ENCODE data around the gene NSMF.

The NSMF gene

GRCh38 chr9:137501457-137501856 lies 42.3 kb upstream of the NSMF start:
- no peak for TF ChIP-seq FOXA1 (IDR thresholded peaks at IDR 0.05)
- no peak for TF ChIP-seq L3MBTL2 (conservative IDR thresholded peaks at IDR 0.05)
- TF ChIP-seq PKNOX1 (IDR thresholded peaks at IDR 0.05), result no peak
- no peak for TF ChIP-seq SUZ12 (IDR thresholded peaks at IDR 0.05)
- no peak for TF ChIP-seq LEF1 (IDR thresholded peaks at IDR 0.05; ENCODE audit: borderline replicate concordance)
- no peak for TF ChIP-seq ZNF384 (IDR thresholded peaks at IDR 0.05)
- no peak for TF ChIP-seq HDGF (IDR thresholded peaks at IDR 0.05; ENCODE audit: borderline replicate concordance)
- TF ChIP-seq NFRKB (IDR thresholded peaks at IDR 0.05), result no peak
- no peak for TF ChIP-seq SP1 (IDR thresholded peaks at IDR 0.05)
- no peak for TF ChIP-seq ARNT (IDR thresholded peaks at IDR 0.05)
- no peak for TF ChIP-seq TARDBP (IDR thresholded peaks at IDR 0.05)
- TF ChIP-seq BHLHE40 (IDR thresholded peaks at IDR 0.05; ENCODE audit: borderline replicate concordance), result no peak
- TF ChIP-seq FOXM1 (IDR thresholded peaks at IDR 0.05; ENCODE audit: borderline replicate concordance), result no peak
- no peak for TF ChIP-seq FOXK2 (IDR thresholded peaks at IDR 0.05)
- TF ChIP-seq ELF4 (IDR thresholded peaks at IDR 0.05), result no peak
- TF ChIP-seq CTBP1 (IDR thresholded peaks at IDR 0.05; ENCODE audit: borderline replicate concordance), result no peak
- POLR2A ChIA-PET, result no interaction called here
- CTCF ChIA-PET, result no interaction called here
- DNase-seq (ENCODE audit: extremely low spot score), result no peak

GRCh38 chr9:137500666-137501397 lies 41.7 kb upstream of the NSMF start:
- no peak for DNase-seq (ENCODE audit: extremely low spot score)
- TF ChIP-seq SUZ12 (IDR thresholded peaks at IDR 0.05) (no peak), FOXM1 (IDR thresholded peaks at IDR 0.05; ENCODE audit: borderline replicate concordance) (no peak)
- ChIA-PET CTCF (no interaction called here), POLR2A (no interaction called here)

GRCh38 chr9:137499858-137500661 lies 40.9 kb upstream of the NSMF start:
- ChIA-PET POLR2A (no interaction called here), CTCF (no interaction called here)
- no peak for DNase-seq (ENCODE audit: extremely low spot score)
- TF ChIP-seq TARDBP (IDR thresholded peaks at IDR 0.05), result no peak
- TF ChIP-seq ZNF384 (IDR thresholded peaks at IDR 0.05), result no peak
- no peak for TF ChIP-seq CTBP1 (IDR thresholded peaks at IDR 0.05; ENCODE audit: borderline replicate concordance)
- TF ChIP-seq ELF4 (IDR thresholded peaks at IDR 0.05), result no peak
- no peak for TF ChIP-seq NFRKB (IDR thresholded peaks at IDR 0.05)

GRCh38 chr9:137499416-137499815 lies 40.3 kb upstream of the NSMF start:
- CTCF ChIA-PET, result no interaction called here
- no peak for DNase-seq (ENCODE audit: extremely low spot score)
- POLR2A ChIA-PET, result no interaction called here
- no peak for TF ChIP-seq FOXK2 (IDR thresholded peaks at IDR 0.05)
- no peak for TF ChIP-seq ELF4 (IDR thresholded peaks at IDR 0.05)
- no peak for TF ChIP-seq SP1 (IDR thresholded peaks at IDR 0.05)
- no peak for TF ChIP-seq CTBP1 (IDR thresholded peaks at IDR 0.05; ENCODE audit: borderline replicate concordance)
- TF ChIP-seq FOXA1 (IDR thresholded peaks at IDR 0.05), result no peak
- TF ChIP-seq LEF1 (IDR thresholded peaks at IDR 0.05; ENCODE audit: borderline replicate concordance), result no peak
- no peak for TF ChIP-seq L3MBTL2 (conservative IDR thresholded peaks at IDR 0.05)
- no peak for TF ChIP-seq PKNOX1 (IDR thresholded peaks at IDR 0.05)
- TF ChIP-seq HDGF (IDR thresholded peaks at IDR 0.05; ENCODE audit: borderline replicate concordance), result no peak
- no peak for TF ChIP-seq FOXM1 (IDR thresholded peaks at IDR 0.05; ENCODE audit: borderline replicate concordance)

- TF ChIP-seq FOXA1 (IDR thresholded peaks at IDR 0.05) (no peak), PKNOX1 (IDR thresholded peaks at IDR 0.05) (no peak), FOXM1 (IDR thresholded peaks at IDR 0.05; ENCODE audit: borderline replicate concordance) (no peak), TARDBP (IDR thresholded peaks at IDR 0.05) (no peak), BHLHE40 (IDR thresholded peaks at IDR 0.05; ENCODE audit: borderline replicate concordance) (no peak), NFRKB (IDR thresholded peaks at IDR 0.05) (no peak), ELF4 (IDR thresholded peaks at IDR 0.05) (no peak), SP1 (IDR thresholded peaks at IDR 0.05) (no peak), HDGF (IDR thresholded peaks at IDR 0.05; ENCODE audit: borderline replicate concordance) (no peak), ZNF384 (IDR thresholded peaks at IDR 0.05) (no peak), ARNT (IDR thresholded peaks at IDR 0.05) (no peak), SUZ12 (IDR thresholded peaks at IDR 0.05) (no peak), FOXK2 (IDR thresholded peaks at IDR 0.05) (no peak), CTBP1 (IDR thresholded peaks at IDR 0.05; ENCODE audit: borderline replicate concordance) (no peak), LEF1 (IDR thresholded peaks at IDR 0.05; ENCODE audit: borderline replicate concordance) (no peak), L3MBTL2 (conservative IDR thresholded peaks at IDR 0.05) (no peak)
- POLR2A ChIA-PET, result no interaction called here
- CTCF ChIA-PET, result no interaction called here
- DNase-seq (ENCODE audit: extremely low spot score), result no peak
Measured at GRCh38 chr9:137498720-137499150, 39.6 kb upstream of the NSMF start.
